Right renal pelvis (tissue), 4 donors: ENCODE measurements around the gene SUCO. TPM values are rescaled to one million over a fixed set of nuclear protein-coding genes. Genes with fewer than 3 reads are reported as not detected.

Experiments used
- DNase-seq, 4 donors: peaks; one replicate each; pipeline ENCODE4 v3.0.0-alpha.2; 2013; ENCODE audit warnings: low read depth in 4 of 4, low spot score in 3 of 4, missing footprints in 1 of 4
- polyA plus RNA-seq, 4 donors: library from polyadenylated mRNA; unstranded; fragments of 120-200 nt; gene quantifications; one replicate each; pipeline ENCODE4 v1.2.1, GENCODE V29; 2013; ENCODE audit not compliant: insufficient read length in 4 of 4

Gene SUCO
- polyA plus RNA-seq, 4 donors = 55.1 to 69.7 (median 65.1) TPM

DNA sequence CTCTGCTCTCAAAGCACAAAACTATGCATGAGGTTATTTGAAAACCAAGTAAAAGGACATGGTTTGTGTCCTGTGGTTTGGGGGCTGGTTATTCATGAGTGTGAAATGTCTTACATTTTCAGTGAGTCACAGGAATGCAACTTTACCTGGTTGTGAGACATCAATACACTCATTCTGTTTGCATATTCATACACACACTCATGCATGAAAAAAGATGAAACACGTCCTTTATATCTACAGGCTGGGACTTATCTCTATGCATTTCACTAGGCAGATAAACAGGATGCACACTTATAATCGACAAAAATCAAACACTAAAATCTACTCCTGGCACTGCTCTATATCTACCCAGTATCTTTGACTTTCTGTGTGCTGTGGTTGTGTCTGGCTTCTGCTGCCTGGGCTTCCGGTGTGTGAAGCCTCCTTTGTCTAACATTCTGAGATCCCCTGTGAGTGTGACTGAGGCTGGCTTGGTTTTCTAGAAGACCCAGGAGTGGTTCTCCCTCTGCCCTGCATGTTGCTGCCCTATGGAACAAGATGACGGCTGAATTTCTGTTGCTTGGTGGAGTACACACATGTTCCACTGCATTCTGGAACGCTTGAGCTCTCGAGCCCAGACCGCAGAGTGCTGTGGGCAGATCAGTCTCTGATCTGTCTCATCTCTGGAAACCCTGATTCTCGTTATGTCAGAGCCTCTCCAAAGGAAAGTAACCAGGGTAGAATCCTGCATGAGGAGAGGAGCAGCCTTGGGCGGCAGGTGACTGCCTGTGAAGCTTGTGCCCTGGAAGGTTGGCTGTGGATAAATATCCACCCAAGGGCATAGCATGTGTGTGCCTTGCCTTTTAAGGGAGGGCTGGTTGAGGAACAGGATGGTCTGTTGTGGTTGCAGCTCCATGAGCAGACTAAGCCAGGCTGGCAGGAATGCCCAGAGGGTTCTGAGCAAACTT lies 106.2 kb downstream of the SUCO start:
- DNase-seq = no peak

- no peak for DNase-seq
Observed at GRCh38 chr1:172640111-172640510, 107.2 kb downstream of the SUCO start.

GRCh38 chr1:172641492-172641891 lies 108.5 kb downstream of the SUCO start:
- no peak for DNase-seq

- no peak for DNase-seq
Observed at GRCh38 chr1:172642970-172643369, 110.0 kb downstream of the SUCO start.

- DNase-seq = no peak
Observed at GRCh38 chr1:172646653-172647052, 113.7 kb downstream of the SUCO start.

DNA sequence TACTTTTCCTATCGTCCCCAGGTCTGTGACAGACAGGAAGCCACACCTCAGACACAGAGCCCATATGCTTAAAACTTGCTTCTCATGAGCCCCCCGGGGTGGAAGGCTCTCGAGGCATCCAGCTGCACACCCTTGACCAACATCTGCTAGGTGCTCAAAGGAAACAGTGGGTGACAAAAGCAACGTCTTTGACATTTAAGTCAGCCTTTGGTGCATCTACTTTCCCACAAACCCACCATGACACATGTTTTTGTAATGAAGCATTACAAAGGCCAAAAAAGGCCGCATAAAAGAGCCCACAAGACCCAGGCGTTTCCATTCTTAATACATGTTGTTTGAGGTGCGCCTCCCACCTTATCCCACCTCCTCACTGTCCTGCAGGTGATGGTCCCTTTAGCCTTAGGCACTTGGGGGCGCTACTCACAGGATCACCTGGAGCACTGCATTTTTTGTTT lies 114.2 kb downstream of the SUCO start:
- no peak for DNase-seq

DNA sequence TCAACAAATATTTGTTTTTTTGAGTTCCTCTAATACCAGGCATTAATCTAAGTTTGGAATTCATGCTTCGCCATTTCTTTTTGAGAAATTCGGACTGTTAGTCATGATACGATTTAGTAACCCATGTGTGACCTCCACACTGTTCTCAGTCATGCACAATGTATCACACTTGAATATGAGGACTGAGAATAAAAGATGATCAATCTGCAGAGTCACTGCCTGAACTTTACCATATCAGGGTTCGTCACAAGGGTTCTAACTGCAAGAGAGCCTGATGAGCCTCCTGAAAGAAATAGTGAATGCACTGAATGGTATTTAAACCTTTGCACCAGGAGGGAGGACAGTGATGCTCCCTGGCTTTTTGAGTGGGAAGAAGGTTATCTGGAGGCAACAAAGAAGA lies 115.0 kb downstream of the SUCO start:
- DNase-seq = no peak

DNA sequence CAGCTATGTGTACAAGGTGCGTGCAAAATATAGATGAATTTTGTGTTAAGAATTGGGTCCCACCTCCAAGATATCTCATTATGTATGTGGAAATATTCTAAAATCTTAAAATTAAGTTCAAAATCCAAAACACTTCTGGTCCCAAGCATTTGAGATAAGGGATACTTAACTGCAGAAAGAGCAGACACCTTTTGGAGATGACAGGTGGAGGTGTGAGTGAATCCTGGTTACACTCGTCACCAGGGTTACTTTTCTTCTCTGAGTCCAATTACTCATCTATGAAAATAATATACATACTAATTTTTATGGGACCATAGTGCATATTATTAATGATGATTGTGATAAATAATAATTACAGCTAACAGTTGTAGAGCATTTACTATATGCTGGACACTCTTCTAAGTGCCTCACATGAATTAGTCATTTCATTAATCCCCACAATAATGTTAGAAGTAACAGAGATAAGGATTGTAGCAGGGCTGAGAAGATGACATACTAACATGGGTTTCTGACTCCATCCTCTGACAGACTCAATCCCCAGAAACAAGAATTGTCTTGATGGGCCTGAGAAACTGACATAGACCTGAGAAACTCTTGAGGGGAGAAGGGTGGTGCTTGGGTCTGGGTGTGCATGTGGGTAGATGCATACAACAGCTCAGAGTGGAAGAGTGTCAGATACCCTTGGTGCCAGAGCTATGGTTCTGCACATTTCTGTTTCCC lies 117.7 kb downstream of the SUCO start:
- no peak for DNase-seq

DNA sequence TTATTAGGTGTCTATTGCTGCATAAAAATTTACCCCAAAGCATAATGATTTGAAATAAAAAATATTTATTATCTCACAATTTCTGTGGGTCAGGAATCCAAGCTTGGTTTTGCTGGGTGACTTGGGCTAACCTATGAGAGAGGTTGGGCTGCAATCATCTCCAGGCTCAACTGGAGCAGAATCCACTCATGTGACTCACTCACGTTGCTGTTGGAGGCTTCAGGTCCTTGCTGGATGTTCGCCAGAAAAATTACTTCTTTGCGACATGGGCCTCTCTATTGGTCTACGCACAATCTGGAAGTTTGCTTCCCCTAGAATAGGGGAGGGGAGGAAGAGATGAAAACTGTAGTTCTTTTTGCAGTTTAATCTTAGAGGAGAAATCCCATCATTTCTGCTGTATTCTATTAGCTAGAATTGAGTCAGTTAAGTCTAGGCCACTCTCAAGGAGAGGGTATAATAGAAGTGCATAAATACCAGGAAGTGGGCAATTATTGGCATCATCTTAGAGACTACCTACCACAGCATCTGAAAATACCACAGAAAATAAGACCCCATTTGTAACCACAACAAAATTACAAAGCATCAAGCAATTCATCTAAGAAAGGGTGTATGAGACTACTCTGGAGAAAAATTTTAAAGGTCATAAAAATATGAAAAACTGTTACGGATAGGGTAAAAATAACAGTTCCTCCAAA lies 120.2 kb downstream of the SUCO start:
- DNase-seq = no peak

- no peak for DNase-seq
Observed at GRCh38 chr1:172654535-172654934, 121.6 kb downstream of the SUCO start.

DNA sequence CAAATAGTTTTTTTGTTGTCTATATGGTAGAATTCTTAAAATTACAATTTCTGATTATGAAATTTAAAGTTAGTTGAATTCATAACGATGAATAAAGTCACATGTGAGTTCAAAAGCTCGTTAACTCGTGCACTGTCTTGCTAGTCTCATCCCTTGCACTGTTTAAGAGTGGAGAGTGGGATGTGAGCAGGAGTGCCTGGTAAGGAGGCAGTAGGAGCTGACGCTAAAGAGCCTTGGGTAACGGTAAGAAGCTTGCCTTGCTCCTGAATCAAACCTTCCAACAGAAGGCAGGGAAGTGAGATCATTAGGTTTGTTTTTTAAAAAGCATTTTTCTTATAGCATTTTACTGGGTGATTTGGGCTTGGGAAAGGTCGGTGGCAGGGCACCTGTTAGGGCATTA lies 123.6 kb downstream of the SUCO start:
- DNase-seq = no peak

GRCh38 chr1:172657586-172657985 lies 124.6 kb downstream of the SUCO start:
- no peak for DNase-seq

DNA sequence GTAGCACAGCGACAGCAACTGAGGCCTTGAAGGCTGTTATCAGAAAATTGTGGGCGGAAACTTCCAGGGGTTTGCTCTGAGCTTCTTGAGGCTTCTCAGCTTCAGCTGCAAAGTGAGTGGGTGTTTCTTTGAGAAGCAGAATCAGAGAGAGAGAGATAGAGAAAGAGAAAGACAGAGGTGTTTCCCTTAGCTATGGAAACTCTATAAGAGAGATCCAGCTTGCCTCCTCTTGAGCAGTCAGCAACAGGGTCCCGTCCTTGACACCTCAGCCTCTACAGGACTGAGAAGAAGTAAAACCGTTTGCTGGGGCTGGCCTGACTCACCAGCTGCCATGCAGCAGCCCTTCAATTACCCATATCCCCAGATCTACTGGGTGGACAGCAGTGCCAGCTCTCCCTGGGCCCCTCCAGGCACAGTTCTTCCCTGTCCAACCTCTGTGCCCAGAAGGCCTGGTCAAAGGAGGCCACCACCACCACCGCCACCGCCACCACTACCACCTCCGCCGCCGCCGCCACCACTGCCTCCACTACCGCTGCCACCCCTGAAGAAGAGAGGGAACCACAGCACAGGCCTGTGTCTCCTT lies 126.0 kb downstream of the SUCO start, which contains the start of gene FASLG:
FASLG (plus strand) TSS at position 233 of the 583 bp plus-strand sequence; CDS start at position 332, 99 bp downstream.
- DNase-seq = no peak

GRCh38 chr1:172661107-172661506 lies 128.2 kb downstream of the SUCO start:
- DNase-seq = no peak

Other genes with a start within 250 kb of the SUCO start
- gene C1orf105, start 112.5 kb upstream of the SUCO start, polyA plus RNA-seq = under 1 TPM in 1 of 4 donors, not detected in 3; 0.20 TPM
- 10 to 100 TPM; 50.9 to 56.5 (median 56.3) TPM for gene PIGC, start 89.1 kb upstream of the SUCO start, polyA plus RNA-seq
- under 1 TPM; 0.05 to 0.21 (median 0.16) TPM for gene FASLG, start 126.0 kb downstream of the SUCO start, polyA plus RNA-seq